Mononuclear cell (primary cell): ENCODE data around the gene UNC13D. TPM values are rescaled to one million over a fixed set of nuclear protein-coding genes. Genes with fewer than 3 reads are reported as not detected.

ENCODE experiments used
- H3K27me3 ChIP-seq: 2 replicates; pipeline ENCODE4 v1.6.0; 2011; ENCODE audit warnings: low read length, control low read depth; ENCODE audit not compliant: insufficient read depth
- H3K4me1 ChIP-seq: 2 replicates; pipeline ENCODE4 v1.5.1; 2011; ENCODE audit warnings: mild to moderate bottlenecking, low read length, control low read depth; ENCODE audit not compliant: insufficient read depth
- H3K4me3 ChIP-seq: 2 replicates; pipeline ENCODE4 v1.5.1; 2011; ENCODE audit warnings: mild to moderate bottlenecking, low read length, moderate library complexity
- H3K9me3 ChIP-seq: 2 replicates; pipeline ENCODE4 v1.5.1; 2011; ENCODE audit warnings: low read depth, mild to moderate bottlenecking, control low read depth, low read length
- total RNA-seq: library from RNA; depleted of rRNA; stranded (reverse); fragments of >200 nt; gene quantifications from one replicate; pipeline ENCODE4 v1.2.3, GENCODE V29; 2012

Gene UNC13D
- total RNA-seq, 1 donor = 42.9 TPM

- H3K9me3 ChIP-seq = no peaks in the 10 kb centered on the region
- H3K27me3 ChIP-seq = no peaks in the 10 kb centered on the region
- no peak overlapping the region for H3K4me3 ChIP-seq
- H3K4me1 ChIP-seq = peaks cover 30% of the 10 kb centered on the region
These were observed 19.5 kb downstream of the UNC13D start for GRCh38 chr17:75824666-75825065.

GRCh38 chr17:75824050-75824552 lies 20.1 kb downstream of the UNC13D start:
- Histone ChIP-seq H3K4me3 (no peak overlapping the region), H3K9me3 (no peaks in the 10 kb centered on the region), H3K27me3 (no peaks in the 10 kb centered on the region), H3K4me1 (peaks cover 30% of the 10 kb centered on the region)

- H3K4me1 ChIP-seq = peaks cover 27% of the 10 kb centered on the region
- no peak overlapping the region for H3K4me3 ChIP-seq
- no peaks in the 10 kb centered on the region for H3K27me3 ChIP-seq
- H3K9me3 ChIP-seq = no peaks in the 10 kb centered on the region
These were observed 20.8 kb downstream of the UNC13D start for GRCh38 chr17:75823257-75824041.

GRCh38 chr17:75822800-75823166 lies 21.4 kb downstream of the UNC13D start:
- H3K4me1 ChIP-seq = peaks cover 21% of the 10 kb centered on the region
- H3K9me3 ChIP-seq = no peaks in the 10 kb centered on the region
- H3K27me3 ChIP-seq = no peaks in the 10 kb centered on the region
- H3K4me3 ChIP-seq = no peak overlapping the region

GRCh38 chr17:75822119-75822799 lies 21.9 kb downstream of the UNC13D start:
- H3K4me1 ChIP-seq = peaks cover 16% of the 10 kb centered on the region
- H3K27me3 ChIP-seq = no peaks in the 10 kb centered on the region
- no peak overlapping the region for H3K4me3 ChIP-seq
- no peaks in the 10 kb centered on the region for H3K9me3 ChIP-seq

GRCh38 chr17:75821552-75821951 lies 22.7 kb downstream of the UNC13D start:
- H3K4me1 ChIP-seq = peaks cover 10% of the 10 kb centered on the region
- no peaks in the 10 kb centered on the region for H3K9me3 ChIP-seq
- no peaks in the 10 kb centered on the region for H3K27me3 ChIP-seq
- H3K4me3 ChIP-seq = no peak overlapping the region

GRCh38 chr17:75820094-75821080 lies 23.8 kb downstream of the UNC13D start:
- Histone ChIP-seq H3K4me1 (peaks cover 10% of the 10 kb centered on the region), H3K4me3 (no peak overlapping the region), H3K9me3 (no peaks in the 10 kb centered on the region), H3K27me3 (no peaks in the 10 kb centered on the region)

GRCh38 chr17:75819678-75820077 lies 24.5 kb downstream of the UNC13D start:
- no peaks in the 10 kb centered on the region for H3K9me3 ChIP-seq
- no peaks in the 10 kb centered on the region for H3K27me3 ChIP-seq
- peaks cover 10% of the 10 kb centered on the region for H3K4me1 ChIP-seq
- no peak overlapping the region for H3K4me3 ChIP-seq

GRCh38 chr17:75819116-75819515 lies 25.1 kb downstream of the UNC13D start:
- Histone ChIP-seq H3K4me3 (no peak overlapping the region), H3K4me1 (peaks cover 10% of the 10 kb centered on the region), H3K27me3 (no peaks in the 10 kb centered on the region), H3K9me3 (no peaks in the 10 kb centered on the region)

- H3K4me1 ChIP-seq = peaks cover 10% of the 10 kb centered on the region
- no peaks in the 10 kb centered on the region for H3K9me3 ChIP-seq
- no peak overlapping the region for H3K4me3 ChIP-seq
- no peaks in the 10 kb centered on the region for H3K27me3 ChIP-seq
These were observed 25.8 kb downstream of the UNC13D start for GRCh38 chr17:75818326-75818885.

- peaks cover 10% of the 10 kb centered on the region for H3K4me1 ChIP-seq
- H3K4me3 ChIP-seq = no peak overlapping the region
- no peaks in the 10 kb centered on the region for H3K27me3 ChIP-seq
- no peaks in the 10 kb centered on the region for H3K9me3 ChIP-seq
These were observed 26.6 kb downstream of the UNC13D start for GRCh38 chr17:75817571-75817970.

GRCh38 chr17:75816693-75817092 lies 27.5 kb downstream of the UNC13D start:
- no peak overlapping the region for H3K4me3 ChIP-seq
- H3K27me3 ChIP-seq = no peaks in the 10 kb centered on the region
- peaks cover 2% of the 10 kb centered on the region for H3K4me1 ChIP-seq
- no peaks in the 10 kb centered on the region for H3K9me3 ChIP-seq

GRCh38 chr17:75815399-75815798 lies 28.8 kb downstream of the UNC13D start:
- no peaks in the 10 kb centered on the region for H3K27me3 ChIP-seq
- no peak overlapping the region for H3K4me3 ChIP-seq
- H3K9me3 ChIP-seq = no peaks in the 10 kb centered on the region
- no peaks in the 10 kb centered on the region for H3K4me1 ChIP-seq

GRCh38 chr17:75814900-75815373 lies 29.3 kb downstream of the UNC13D start:
- Histone ChIP-seq H3K9me3 (no peaks in the 10 kb centered on the region), H3K4me1 (no peaks in the 10 kb centered on the region), H3K4me3 (no peak overlapping the region), H3K27me3 (no peaks in the 10 kb centered on the region)
